GM12891 (cell line): ENCODE results near the gene RABEP1.

Source experiments
- DNase-seq: peaks from one replicate; pipeline ENCODE4 v3.0.0; 2011; ENCODE audit warnings: low spot score; ENCODE audit not compliant: insufficient read length
- FAIRE-seq: peaks from 2 replicates; lab custom pipeline; 2011; peaks lifted over from hg19 to GRCh38; lab: Jason Lieb, UNC
- PAX5 ChIP-seq: IDR thresholded peaks from 2 replicates; pipeline ENCODE4 v1.6.1; 2011; ENCODE audit warnings: low read length, moderate library complexity, mild to moderate bottlenecking; ENCODE audit not compliant: insufficient read depth, severe bottlenecking
- POLR2A ChIP-seq: IDR thresholded peaks from 2 replicates; pipeline ENCODE4 v1.6.1; 2011; ENCODE audit warnings: low read depth, low read length, control low read depth
- POLR2AphosphoS5 ChIP-seq: IDR thresholded peaks from 2 replicates; pipeline ENCODE4 v1.6.1; 2011; ENCODE audit warnings: low read depth, low read length, control low read depth
- POU2F2 ChIP-seq: IDR thresholded peaks from 2 replicates; pipeline ENCODE4 v1.6.1; 2011; ENCODE audit warnings: low read depth, mild to moderate bottlenecking, control low read depth, low read length, moderate library complexity
- SPI1 ChIP-seq: IDR thresholded peaks from 2 replicates; pipeline ENCODE4 v1.6.1; 2011; ENCODE audit warnings: low read depth, low read length, control low read depth
- TAF1 ChIP-seq: IDR thresholded peaks from 2 replicates; pipeline ENCODE4 v1.6.1; 2011; ENCODE audit warnings: low read depth, low read length, control low read depth

Gene RABEP1

GRCh38 chr17:5248821-5249479 is 33.1 kb upstream of the RABEP1 start:
- FAIRE-seq, result no peak
- TF ChIP-seq PAX5 (no peak), TAF1 (no peak), POLR2AphosphoS5 (no peak), POLR2A (no peak), POU2F2 (no peak), SPI1 (no peak)
- no peak for DNase-seq

- no peak for TF ChIP-seq POU2F2
- TF ChIP-seq SPI1, result no peak
- no peak for TF ChIP-seq POLR2A
- TF ChIP-seq PAX5, result no peak
- TF ChIP-seq POLR2AphosphoS5, result no peak
- no peak for TF ChIP-seq TAF1
- DNase-seq (peak; percentile 58), FAIRE-seq (peak; percentile 91)
These were observed 32.5 kb upstream of the RABEP1 start for GRCh38 chr17:5249615-5250014.

- DNase-seq (no peak), FAIRE-seq (no peak)
- TF ChIP-seq PAX5 (no peak), POU2F2 (no peak)
These were observed 27.7 kb upstream of the RABEP1 start for GRCh38 chr17:5254414-5254813.

GRCh38 chr17:5254903-5255521 is 27.1 kb upstream of the RABEP1 start:
- FAIRE-seq (peak; percentile 94), DNase-seq (no peak)
- no peak for TF ChIP-seq POLR2A
- TF ChIP-seq POU2F2, result peak; percentile 63; the same call in 1 of the 2 replicates
- peak; percentile 59 for TF ChIP-seq SPI1
- no peak for TF ChIP-seq PAX5
- TF ChIP-seq TAF1, result no peak
- no peak for TF ChIP-seq POLR2AphosphoS5

GRCh38 chr17:5257124-5257523 is 25.0 kb upstream of the RABEP1 start:
- TF ChIP-seq POLR2A (no peak), SPI1 (no peak), PAX5 (no peak), TAF1 (no peak), POU2F2 (no peak), POLR2AphosphoS5 (no peak)
- no peak for DNase-seq
- no peak for FAIRE-seq

GRCh38 chr17:5260542-5260941 is 21.5 kb upstream of the RABEP1 start:
- DNase-seq, result no peak
- TF ChIP-seq POLR2A, result no peak
- TF ChIP-seq PAX5, result no peak
- no peak for TF ChIP-seq POU2F2
- TF ChIP-seq POLR2AphosphoS5, result no peak
- no peak for TF ChIP-seq SPI1
- no peak for TF ChIP-seq TAF1
- FAIRE-seq, result no peak

GRCh38 chr17:5262416-5262991 is 19.6 kb upstream of the RABEP1 start:
- FAIRE-seq (no peak), DNase-seq (no peak)
- TF ChIP-seq TAF1 (no peak), POU2F2 (no peak), POLR2AphosphoS5 (no peak), SPI1 (no peak), PAX5 (no peak)

GRCh38 chr17:5263441-5263840 is 18.6 kb upstream of the RABEP1 start:
- FAIRE-seq (no peak), DNase-seq (no peak)
- TF ChIP-seq POLR2AphosphoS5 (no peak), POU2F2 (no peak), POLR2A (no peak), TAF1 (no peak), PAX5 (no peak), SPI1 (no peak)

- FAIRE-seq, result no peak
- no peak for DNase-seq
- TF ChIP-seq POU2F2 (no peak), POLR2AphosphoS5 (no peak), SPI1 (no peak), PAX5 (no peak), POLR2A (no peak)
These were observed 17.2 kb upstream of the RABEP1 start for GRCh38 chr17:5264893-5265292.
